ENCODE data around the gene ABHD5. TPM values are rescaled to one million over a fixed set of nuclear protein-coding genes. Genes with fewer than 3 reads are reported as not detected.

Gene ABHD5
- total RNA-seq, 2 experiments from 2014 or later = 6.5 to 7.9 TPM

DNA sequence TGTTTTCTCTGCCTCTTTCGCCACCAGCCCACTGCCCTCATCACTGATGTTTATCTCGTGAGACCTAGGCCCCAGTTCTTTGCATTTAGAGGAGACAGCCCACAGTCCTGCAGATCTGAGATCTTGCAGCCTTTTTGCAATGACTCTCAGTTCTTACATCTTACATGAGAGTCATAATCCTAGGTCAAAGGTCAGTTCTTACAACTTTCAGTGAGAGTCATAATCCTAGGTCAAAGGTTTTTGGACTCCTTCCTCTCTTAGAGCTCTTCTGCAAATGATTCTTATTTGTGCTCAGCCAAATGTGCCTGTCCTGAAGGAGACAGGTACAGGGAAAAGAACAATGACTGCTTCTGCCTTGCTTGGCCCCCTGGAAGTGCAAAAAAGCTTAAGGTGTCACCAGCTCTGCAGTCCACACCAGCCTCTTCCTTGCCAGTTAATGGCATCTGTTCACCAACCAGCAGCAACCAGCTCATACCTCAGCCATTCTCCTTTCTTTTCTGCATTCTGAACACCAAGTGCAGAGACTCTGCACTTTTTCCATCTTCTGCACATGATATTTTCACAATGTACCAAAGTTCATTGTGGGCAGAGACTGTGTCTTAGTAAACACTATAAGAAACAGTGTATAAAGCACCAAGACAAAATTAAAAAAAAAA, 67.1 kb downstream of the ABHD5 start:
- intact Hi-C loops (cut with micrococcal nuclease; ENCODE audit: unreplicated experiment) = no loop called here
- H3K4me1 ChIP-seq (ENCODE audit: insufficient read depth, low read length, poor library complexity, severe bottlenecking) = no peaks in the 10 kb centered on the region
- H3K79me2 ChIP-seq (ENCODE audit: insufficient read depth, low read depth, low read length) = no peaks in the 10 kb centered on the region
- no peak overlapping the region for H3K4me3 ChIP-seq (ENCODE audit: low read depth, low read length, poor library complexity, severe bottlenecking)
- CTCF ChIA-PET (ENCODE audit: unreplicated experiment) = no interaction called here
- no peak overlapping the region for H3K4me2 ChIP-seq (ENCODE audit: low read length)
- no peaks in the 10 kb centered on the region for H3K9me3 ChIP-seq (ENCODE audit: low read length)
- BruUV-seq (replicated peaks) = no TSS peak
- no peak for DNase-seq (ENCODE audit: low spot score)
- H4K20me1 ChIP-seq (ENCODE audit: insufficient read depth, low read length) = no peaks in the 10 kb centered on the region
- H2AFZ ChIP-seq (ENCODE audit: low read length) = no peak overlapping the region
- no peaks in the 10 kb centered on the region for H3K36me3 ChIP-seq (ENCODE audit: insufficient read depth, low read length)
- POLR2A ChIA-PET = no interaction called here
- H3K9me2 ChIP-seq (ENCODE audit: insufficient read depth, low read length) = no peaks in the 10 kb centered on the region
- TF ChIP-seq, protein P1, sequence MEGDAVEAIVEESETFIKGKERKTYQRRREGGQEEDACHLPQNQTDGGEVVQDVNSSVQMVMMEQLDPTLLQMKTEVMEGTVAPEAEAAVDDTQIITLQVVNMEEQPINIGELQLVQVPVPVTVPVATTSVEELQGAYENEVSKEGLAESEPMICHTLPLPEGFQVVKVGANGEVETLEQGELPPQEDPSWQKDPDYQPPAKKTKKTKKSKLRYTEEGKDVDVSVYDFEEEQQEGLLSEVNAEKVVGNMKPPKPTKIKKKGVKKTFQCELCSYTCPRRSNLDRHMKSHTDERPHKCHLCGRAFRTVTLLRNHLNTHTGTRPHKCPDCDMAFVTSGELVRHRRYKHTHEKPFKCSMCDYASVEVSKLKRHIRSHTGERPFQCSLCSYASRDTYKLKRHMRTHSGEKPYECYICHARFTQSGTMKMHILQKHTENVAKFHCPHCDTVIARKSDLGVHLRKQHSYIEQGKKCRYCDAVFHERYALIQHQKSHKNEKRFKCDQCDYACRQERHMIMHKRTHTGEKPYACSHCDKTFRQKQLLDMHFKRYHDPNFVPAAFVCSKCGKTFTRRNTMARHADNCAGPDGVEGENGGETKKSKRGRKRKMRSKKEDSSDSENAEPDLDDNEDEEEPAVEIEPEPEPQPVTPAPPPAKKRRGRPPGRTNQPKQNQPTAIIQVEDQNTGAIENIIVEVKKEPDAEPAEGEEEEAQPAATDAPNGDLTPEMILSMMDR (conservative IDR thresholded peaks at IDR 0.05; ENCODE audit: low read length) = no peak
- no peak for TF ChIP-seq EZH2phosphoT487 (IDR thresholded peaks at IDR 0.05; ENCODE audit: borderline replicate concordance, low read depth, low read length)
- H3K27ac ChIP-seq (ENCODE audit: low read depth, low read length, poor library complexity, severe bottlenecking) = no peak overlapping the region

DNA sequence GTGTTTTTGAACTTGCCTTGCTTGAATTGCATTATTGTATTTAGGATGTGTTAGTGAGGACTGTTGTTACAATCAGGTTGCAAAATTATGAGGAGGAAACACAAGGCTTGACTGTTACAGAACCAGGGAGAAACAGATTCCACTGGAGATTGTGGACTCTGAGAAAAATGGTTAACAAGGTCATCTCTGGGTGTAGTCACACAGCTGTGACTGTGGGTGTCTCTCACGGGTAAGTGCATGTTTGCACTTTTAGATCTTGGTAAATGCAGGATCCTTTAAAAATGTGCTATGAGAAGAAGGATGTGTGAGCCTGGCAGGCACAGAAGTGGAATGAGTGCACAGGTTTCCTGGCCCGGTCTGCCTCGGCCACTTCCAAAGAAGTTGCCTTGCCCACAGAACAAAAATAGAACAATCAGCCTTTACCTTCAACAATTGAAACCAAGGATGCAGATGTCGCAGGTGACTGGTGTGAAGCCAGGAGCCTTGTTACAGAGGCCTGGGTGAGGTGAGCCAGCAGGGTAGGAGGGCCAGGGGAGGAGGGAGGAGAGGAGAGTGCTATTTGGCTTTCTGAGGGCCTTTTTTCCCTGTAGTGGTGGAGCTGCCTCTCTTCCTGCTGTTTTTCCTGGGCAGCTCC, 68.0 kb downstream of the ABHD5 start:
- Histone ChIP-seq H3K9me3 (ENCODE audit: low read length) (no peaks in the 10 kb centered on the region), H3K79me2 (ENCODE audit: insufficient read depth, low read depth, low read length) (no peaks in the 10 kb centered on the region), H2AFZ (ENCODE audit: low read length) (no peak overlapping the region), H3K4me2 (ENCODE audit: low read length) (no peak overlapping the region), H3K27ac (ENCODE audit: low read depth, low read length, poor library complexity, severe bottlenecking) (no peak overlapping the region), H4K20me1 (ENCODE audit: insufficient read depth, low read length) (no peaks in the 10 kb centered on the region), H3K4me1 (ENCODE audit: insufficient read depth, low read length, poor library complexity, severe bottlenecking) (no peaks in the 10 kb centered on the region), H3K36me3 (ENCODE audit: insufficient read depth, low read length) (no peaks in the 10 kb centered on the region), H3K4me3 (ENCODE audit: low read depth, low read length, poor library complexity, severe bottlenecking) (no peak overlapping the region), H3K9me2 (ENCODE audit: insufficient read depth, low read length) (no peaks in the 10 kb centered on the region)
- POLR2A ChIA-PET = no interaction called here
- TF ChIP-seq, protein P1 (conservative IDR thresholded peaks at IDR 0.05; ENCODE audit: low read length) = no peak
- no peak for TF ChIP-seq EZH2phosphoT487 (IDR thresholded peaks at IDR 0.05; ENCODE audit: borderline replicate concordance, low read depth, low read length)
- DNase-seq (ENCODE audit: low spot score) = no peak
- intact Hi-C loops (cut with micrococcal nuclease; ENCODE audit: unreplicated experiment) = no loop called here
- CTCF ChIA-PET (ENCODE audit: unreplicated experiment) = no interaction called here
- no TSS peak for BruUV-seq (replicated peaks)

DNA sequence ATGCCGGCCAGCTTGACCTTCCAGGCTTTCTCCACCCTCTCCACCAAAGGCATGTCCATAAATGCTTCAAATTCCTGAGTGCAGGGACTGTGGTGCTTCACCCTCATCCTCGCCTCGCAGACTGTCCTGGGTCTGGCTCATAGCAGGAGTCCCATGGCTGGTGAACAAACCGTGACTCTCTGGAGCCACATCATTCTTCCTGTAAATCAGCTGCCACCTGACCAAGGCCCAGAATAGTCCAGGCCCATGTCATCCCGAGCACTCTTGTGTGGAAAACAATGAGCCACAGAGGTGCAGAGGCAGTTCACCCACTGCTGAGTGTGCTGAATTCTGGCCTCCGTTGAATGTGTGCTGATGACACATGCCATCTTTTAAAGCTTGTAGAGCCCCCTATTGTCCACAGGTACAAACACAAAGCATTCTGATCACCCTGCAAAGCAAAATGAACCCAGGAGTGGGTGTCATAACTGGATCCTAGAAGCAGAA, 68.6 kb downstream of the ABHD5 start:
- H2AFZ ChIP-seq (ENCODE audit: low read length) = no peak overlapping the region
- no peak overlapping the region for H3K4me2 ChIP-seq (ENCODE audit: low read length)
- ChIA-PET POLR2A (no interaction called here), CTCF (ENCODE audit: unreplicated experiment) (no interaction called here)
- no TSS peak for BruUV-seq (replicated peaks)
- DNase-seq (ENCODE audit: low spot score) = peak; percentile 28
- H3K4me3 ChIP-seq (ENCODE audit: low read depth, low read length, poor library complexity, severe bottlenecking) = no peak overlapping the region
- intact Hi-C loops (cut with micrococcal nuclease; ENCODE audit: unreplicated experiment) = no loop called here
- no peaks in the 10 kb centered on the region for H3K79me2 ChIP-seq (ENCODE audit: insufficient read depth, low read depth, low read length)
- H3K27ac ChIP-seq (ENCODE audit: low read depth, low read length, poor library complexity, severe bottlenecking) = no peak overlapping the region
- H4K20me1 ChIP-seq (ENCODE audit: insufficient read depth, low read length) = no peaks in the 10 kb centered on the region
- no peaks in the 10 kb centered on the region for H3K4me1 ChIP-seq (ENCODE audit: insufficient read depth, low read length, poor library complexity, severe bottlenecking)
- no peak for TF ChIP-seq EZH2phosphoT487 (IDR thresholded peaks at IDR 0.05; ENCODE audit: borderline replicate concordance, low read depth, low read length)
- TF ChIP-seq, protein P1 (conservative IDR thresholded peaks at IDR 0.05; ENCODE audit: low read length) = peak; percentile 59; the same call in 1 of the 2 replicates
- H3K9me3 ChIP-seq (ENCODE audit: low read length) = no peaks in the 10 kb centered on the region
- no peaks in the 10 kb centered on the region for H3K36me3 ChIP-seq (ENCODE audit: insufficient read depth, low read length)
- H3K9me2 ChIP-seq (ENCODE audit: insufficient read depth, low read length) = no peaks in the 10 kb centered on the region
